ENCODE data around the gene JMJD6.
"Not testable (repeated sequence)": the region's sequence is repeated elsewhere in the genome, so short reads cannot be mapped to it uniquely, and the experiment has no call there.

JMJD6 gene

DNA sequence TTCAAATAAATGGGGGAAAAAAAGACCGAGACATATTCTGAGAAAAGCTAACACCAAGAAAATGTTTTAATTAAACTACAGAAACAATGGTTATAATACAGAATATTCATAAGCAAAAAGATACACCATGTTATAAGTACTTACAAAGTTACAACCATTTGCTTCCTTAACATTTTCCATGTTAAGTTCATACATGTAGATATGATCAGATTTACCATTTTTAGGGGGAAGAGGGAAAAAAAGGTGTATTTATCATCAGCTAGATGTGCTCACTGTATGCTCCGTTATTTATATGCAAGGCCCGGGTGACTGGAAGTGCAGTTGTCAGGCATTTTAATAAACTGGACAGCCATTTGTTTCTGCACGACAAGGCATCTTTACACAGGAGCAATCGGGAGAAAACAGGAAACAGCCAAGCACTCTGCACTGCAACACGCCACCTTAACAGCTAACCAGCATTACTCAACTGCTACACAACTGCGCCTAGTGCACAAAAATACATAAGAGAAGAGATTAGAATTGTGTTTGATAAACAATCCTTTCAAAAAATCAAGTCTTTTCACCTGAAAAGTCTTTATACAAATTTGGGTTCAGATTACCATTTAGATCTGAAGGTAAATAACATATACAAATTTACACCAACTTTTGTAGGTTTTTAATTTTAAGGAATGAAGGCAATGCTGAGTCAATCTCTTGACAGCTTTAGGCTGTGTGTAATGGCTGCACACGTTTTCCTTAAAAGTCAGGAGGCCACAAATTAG is 7.9 kb upstream of the JMJD6 start:
- Histone ChIP-seq H3K79me2 (ENCODE audit: insufficient read depth, low read length) (peaks cover 43% of the 10 kb centered on the region), H3K4me2 (ENCODE audit: low read length) (peak overlapping the region; percentile 89), H2AFZ (ENCODE audit: low read length) (no peak overlapping the region), H3K36me3 (ENCODE audit: insufficient read depth, low read length) (peaks cover 71% of the 10 kb centered on the region), H3K27me3 (ENCODE audit: insufficient read depth, low read length) (no peaks in the 10 kb centered on the region), H3K4me3 (ENCODE audit: low read depth, low read length, poor library complexity, severe bottlenecking) (peak overlapping the region; percentile 96), H3F3A (ENCODE audit: insufficient read depth, low read length) (peaks cover 31% of the 10 kb centered on the region), H3K9me3 (ENCODE audit: low read length) (no peaks in the 10 kb centered on the region), H3K9ac (ENCODE audit: low read length) (peak overlapping the region; percentile 100), H4K20me1 (ENCODE audit: insufficient read depth, low read length) (no peaks in the 10 kb centered on the region), H3K4me1 (ENCODE audit: insufficient read depth, low read length, severe bottlenecking) (peaks cover 59% of the 10 kb centered on the region), H3K27ac (ENCODE audit: low read depth, low read length, poor library complexity, severe bottlenecking) (peak overlapping the region; percentile 96), H3K9me2 (ENCODE audit: low read depth, low read length) (no peaks in the 10 kb centered on the region)
- no peak for TF ChIP-seq EZH2 (IDR thresholded peaks at IDR 0.05; ENCODE audit: borderline replicate concordance, low read length)
- TF ChIP-seq, protein P1, sequence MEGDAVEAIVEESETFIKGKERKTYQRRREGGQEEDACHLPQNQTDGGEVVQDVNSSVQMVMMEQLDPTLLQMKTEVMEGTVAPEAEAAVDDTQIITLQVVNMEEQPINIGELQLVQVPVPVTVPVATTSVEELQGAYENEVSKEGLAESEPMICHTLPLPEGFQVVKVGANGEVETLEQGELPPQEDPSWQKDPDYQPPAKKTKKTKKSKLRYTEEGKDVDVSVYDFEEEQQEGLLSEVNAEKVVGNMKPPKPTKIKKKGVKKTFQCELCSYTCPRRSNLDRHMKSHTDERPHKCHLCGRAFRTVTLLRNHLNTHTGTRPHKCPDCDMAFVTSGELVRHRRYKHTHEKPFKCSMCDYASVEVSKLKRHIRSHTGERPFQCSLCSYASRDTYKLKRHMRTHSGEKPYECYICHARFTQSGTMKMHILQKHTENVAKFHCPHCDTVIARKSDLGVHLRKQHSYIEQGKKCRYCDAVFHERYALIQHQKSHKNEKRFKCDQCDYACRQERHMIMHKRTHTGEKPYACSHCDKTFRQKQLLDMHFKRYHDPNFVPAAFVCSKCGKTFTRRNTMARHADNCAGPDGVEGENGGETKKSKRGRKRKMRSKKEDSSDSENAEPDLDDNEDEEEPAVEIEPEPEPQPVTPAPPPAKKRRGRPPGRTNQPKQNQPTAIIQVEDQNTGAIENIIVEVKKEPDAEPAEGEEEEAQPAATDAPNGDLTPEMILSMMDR (IDR thresholded peaks at IDR 0.05; ENCODE audit: low read length), result no peak

DNA sequence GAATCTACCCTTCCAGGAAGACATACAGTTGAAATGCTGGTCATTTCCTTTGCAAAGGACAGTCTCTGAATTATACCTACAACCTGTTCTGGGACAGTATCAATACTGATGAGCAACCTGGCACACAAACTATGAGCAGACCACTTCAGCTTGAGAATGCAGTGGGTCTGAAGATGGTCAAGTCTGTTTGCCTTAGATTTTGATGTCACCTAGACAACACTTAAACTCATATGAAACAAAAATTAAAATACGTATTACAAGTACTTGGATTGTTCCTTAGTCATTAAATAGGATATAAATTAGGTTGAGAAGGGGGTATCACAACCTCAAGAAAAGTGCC is 7.2 kb upstream of the JMJD6 start:
- peaks cover 31% of the 10 kb centered on the region for H3F3A ChIP-seq (ENCODE audit: insufficient read depth, low read length)
- no peaks in the 10 kb centered on the region for H3K27me3 ChIP-seq (ENCODE audit: insufficient read depth, low read length)
- no peaks in the 10 kb centered on the region for H4K20me1 ChIP-seq (ENCODE audit: insufficient read depth, low read length)
- peak overlapping the region; percentile 35; the same call in 1 of the 2 replicates for H3K9ac ChIP-seq (ENCODE audit: low read length)
- H3K4me2 ChIP-seq (ENCODE audit: low read length), result peak overlapping the region; percentile 89
- H3K9me2 ChIP-seq (ENCODE audit: low read depth, low read length), result no peaks in the 10 kb centered on the region
- H3K4me3 ChIP-seq (ENCODE audit: low read depth, low read length, poor library complexity, severe bottlenecking), result peak overlapping the region; percentile 96
- H3K27ac ChIP-seq (ENCODE audit: low read depth, low read length, poor library complexity, severe bottlenecking), result peak overlapping the region; percentile 96
- H3K9me3 ChIP-seq (ENCODE audit: low read length), result no peaks in the 10 kb centered on the region
- H2AFZ ChIP-seq (ENCODE audit: low read length), result no peak overlapping the region
- H3K79me2 ChIP-seq (ENCODE audit: insufficient read depth, low read length), result peaks cover 40% of the 10 kb centered on the region
- H3K36me3 ChIP-seq (ENCODE audit: insufficient read depth, low read length), result peaks cover 73% of the 10 kb centered on the region
- peaks cover 57% of the 10 kb centered on the region for H3K4me1 ChIP-seq (ENCODE audit: insufficient read depth, low read length, severe bottlenecking)
- TF ChIP-seq, protein P1 (IDR thresholded peaks at IDR 0.05; ENCODE audit: low read length), result no peak
- TF ChIP-seq EZH2 (IDR thresholded peaks at IDR 0.05; ENCODE audit: borderline replicate concordance, low read length), result no peak

DNA sequence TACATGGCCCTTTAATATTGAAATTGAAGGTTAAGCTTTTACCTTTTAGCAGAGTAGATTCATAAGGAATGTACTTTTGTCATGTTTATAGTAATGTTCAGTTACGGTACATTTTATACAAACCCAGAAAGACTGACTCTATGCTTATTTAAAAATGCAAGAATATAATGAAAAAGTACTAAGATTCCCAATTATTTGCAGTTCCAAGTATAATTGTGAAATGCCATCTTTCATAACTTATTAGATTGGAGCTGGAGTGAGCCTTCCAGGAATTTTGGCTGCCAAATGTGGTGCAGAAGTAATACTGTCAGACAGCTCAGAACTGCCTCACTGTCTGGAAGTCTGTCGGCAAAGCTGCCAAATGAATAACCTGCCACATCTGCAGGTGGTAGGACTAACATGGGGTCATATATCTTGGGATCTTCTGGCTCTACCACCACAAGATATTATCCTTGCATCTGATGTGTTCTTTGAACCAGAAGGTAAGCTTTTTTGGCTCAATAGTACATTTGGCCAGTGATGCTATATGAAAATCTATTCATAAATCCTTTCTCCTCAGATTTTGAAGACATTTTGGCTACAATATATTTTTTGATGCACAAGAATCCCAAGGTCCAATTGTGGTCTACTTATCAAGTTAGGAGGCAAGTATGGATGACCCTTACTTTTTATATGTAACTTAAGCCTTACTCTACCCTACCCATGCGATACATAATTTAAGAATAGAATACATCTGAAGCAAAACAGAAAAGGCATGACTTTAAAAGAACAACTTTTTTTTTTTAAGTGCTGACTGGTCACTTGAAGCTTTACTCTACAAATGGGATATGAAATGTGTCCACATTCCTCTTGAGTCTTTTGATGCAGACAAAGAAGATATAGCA is 6.6 kb upstream of the JMJD6 start:
- peak overlapping the region; percentile 96 for H3K4me3 ChIP-seq (ENCODE audit: low read depth, low read length, poor library complexity, severe bottlenecking)
- H3K4me2 ChIP-seq (ENCODE audit: low read length), result peak overlapping the region; percentile 89
- H3K9me3 ChIP-seq (ENCODE audit: low read length), result no peaks in the 10 kb centered on the region
- peak overlapping the region; percentile 35; the same call in 1 of the 2 replicates for H3K9ac ChIP-seq (ENCODE audit: low read length)
- H4K20me1 ChIP-seq (ENCODE audit: insufficient read depth, low read length), result no peaks in the 10 kb centered on the region
- H3K36me3 ChIP-seq (ENCODE audit: insufficient read depth, low read length), result peaks cover 73% of the 10 kb centered on the region
- TF ChIP-seq EZH2 (IDR thresholded peaks at IDR 0.05; ENCODE audit: borderline replicate concordance, low read length), result no peak
- TF ChIP-seq, protein P1 (IDR thresholded peaks at IDR 0.05; ENCODE audit: low read length), result no peak
- H3F3A ChIP-seq (ENCODE audit: insufficient read depth, low read length), result peaks cover 31% of the 10 kb centered on the region
- H3K9me2 ChIP-seq (ENCODE audit: low read depth, low read length), result no peaks in the 10 kb centered on the region
- no peaks in the 10 kb centered on the region for H3K27me3 ChIP-seq (ENCODE audit: insufficient read depth, low read length)
- H3K27ac ChIP-seq (ENCODE audit: low read depth, low read length, poor library complexity, severe bottlenecking), result peak overlapping the region; percentile 96
- peaks cover 37% of the 10 kb centered on the region for H3K79me2 ChIP-seq (ENCODE audit: insufficient read depth, low read length)
- peaks cover 58% of the 10 kb centered on the region for H3K4me1 ChIP-seq (ENCODE audit: insufficient read depth, low read length, severe bottlenecking)
- no peak overlapping the region for H2AFZ ChIP-seq (ENCODE audit: low read length)

DNA sequence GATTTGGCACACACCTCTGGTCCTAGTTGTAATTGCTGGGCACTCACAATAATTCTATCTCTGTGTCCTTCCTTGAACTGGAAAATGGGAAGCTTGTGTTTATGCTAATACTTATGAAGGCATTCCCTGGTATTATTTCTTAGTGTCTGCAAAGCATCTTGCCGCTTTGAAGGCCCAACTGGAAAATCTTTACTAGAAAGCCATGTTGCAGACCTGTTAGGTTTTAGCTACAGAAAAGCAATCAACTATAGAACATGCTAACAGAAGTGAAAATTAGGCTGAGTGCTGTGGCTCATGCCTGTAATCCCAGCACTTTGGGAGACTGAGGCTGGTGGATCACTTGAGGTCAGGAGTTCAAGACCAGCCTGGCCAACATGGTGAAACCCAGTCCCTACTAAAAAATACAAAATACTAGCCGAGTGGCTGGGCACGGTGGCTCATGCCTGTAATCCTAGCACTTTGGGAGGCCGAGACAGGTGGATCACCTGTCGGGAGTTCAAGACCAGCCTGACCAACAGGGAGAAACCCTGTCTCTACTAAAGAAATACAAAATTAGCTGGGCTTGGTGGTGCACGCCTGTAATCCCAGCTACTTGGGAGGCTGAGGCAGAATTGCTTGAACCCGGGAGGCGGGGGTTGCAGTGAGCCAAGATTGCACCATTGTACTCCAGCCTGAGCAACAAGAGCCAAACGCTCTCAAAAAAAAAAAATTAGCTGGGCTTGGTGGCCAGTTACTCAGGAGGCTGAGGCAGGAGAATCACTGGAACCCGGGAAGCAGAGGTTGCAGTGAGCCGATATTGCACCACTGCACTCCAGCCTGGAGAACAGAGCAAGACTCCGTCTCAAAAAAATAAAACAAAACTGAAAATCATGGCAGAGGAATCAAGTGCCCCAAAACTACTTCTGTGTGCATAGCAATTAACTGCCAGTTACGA is 5.7 kb upstream of the JMJD6 start:
- Histone ChIP-seq H3K4me2 (ENCODE audit: low read length) (peak overlapping the region; percentile 89), H3K27ac (ENCODE audit: low read depth, low read length, poor library complexity, severe bottlenecking) (peak overlapping the region; percentile 66), H3K4me1 (ENCODE audit: insufficient read depth, low read length, severe bottlenecking) (peaks cover 64% of the 10 kb centered on the region), H3K79me2 (ENCODE audit: insufficient read depth, low read length) (peaks cover 44% of the 10 kb centered on the region), H3K36me3 (ENCODE audit: insufficient read depth, low read length) (peaks cover 73% of the 10 kb centered on the region), H3F3A (ENCODE audit: insufficient read depth, low read length) (peaks cover 31% of the 10 kb centered on the region)
- not testable (repeated sequence) for H2AFZ ChIP-seq (ENCODE audit: low read length); H3K4me3 ChIP-seq (ENCODE audit: low read depth, low read length, poor library complexity, severe bottlenecking); H3K27me3 ChIP-seq (ENCODE audit: insufficient read depth, low read length); H3K9ac ChIP-seq (ENCODE audit: low read length); H3K9me2 ChIP-seq (ENCODE audit: low read depth, low read length); H3K9me3 ChIP-seq (ENCODE audit: low read length); H4K20me1 ChIP-seq (ENCODE audit: insufficient read depth, low read length)
